Tibial nerve (tissue), 4 donors: ENCODE measurements around the gene FYCO1.

Experiments used
- EP300 ChIP-seq, 2 donors: sonication (generic); formaldehyde crosslinking; IDR thresholded peaks; one replicate each; pipeline ENCODE4 v1.6.1; 2017; ENCODE audit warnings: antibody characterized with exemption in 2 of 2, mild to moderate bottlenecking in 1 of 2
- POLR2A ChIP-seq, 2 donors: fragments of 450-650 bp; IDR thresholded peaks; one replicate each; pipeline ENCODE4 v1.6.1; 2017; ENCODE audit warnings: antibody characterized with exemption in 2 of 2, mild to moderate bottlenecking in 2 of 2, moderate library complexity in 2 of 2
- TF ChIP-seq, protein P1 (sequence below), 5 experiments: fragments of 200-600 bp in 3 of 5; fragments of 450-650 bp in 2 of 5; sonication (generic) in 3 of 5; IDR thresholded peaks; one replicate each; pipeline ENCODE4 v1.5.1; 2016 to 2019; ENCODE audit warnings: antibody characterized with exemption in 5 of 5, mild to moderate bottlenecking in 3 of 5, moderate library complexity in 2 of 5

DNA sequence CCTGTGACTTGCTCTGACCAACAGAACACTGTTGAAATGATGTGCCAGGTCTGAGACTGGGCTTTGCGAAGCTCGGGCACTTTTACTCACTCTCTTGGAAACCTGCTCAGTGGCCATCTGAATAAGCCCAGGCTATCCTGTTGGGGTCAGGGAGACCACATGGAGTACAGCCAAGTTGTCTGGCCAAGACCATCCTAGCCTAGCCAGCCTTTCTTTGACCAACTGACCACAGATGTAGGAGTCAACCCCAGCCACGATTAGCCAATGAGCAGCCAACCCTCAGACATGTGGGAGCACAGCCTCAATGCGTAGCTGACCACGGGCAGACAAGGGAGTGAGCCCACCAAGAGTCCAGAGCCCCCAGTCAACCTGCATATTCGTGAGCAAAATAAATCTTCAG lies 83.2 kb downstream of the FYCO1 start:
- TF ChIP-seq POLR2A (IDR thresholded peaks at IDR 0.05): no peak
- TF ChIP-seq, protein P1, sequence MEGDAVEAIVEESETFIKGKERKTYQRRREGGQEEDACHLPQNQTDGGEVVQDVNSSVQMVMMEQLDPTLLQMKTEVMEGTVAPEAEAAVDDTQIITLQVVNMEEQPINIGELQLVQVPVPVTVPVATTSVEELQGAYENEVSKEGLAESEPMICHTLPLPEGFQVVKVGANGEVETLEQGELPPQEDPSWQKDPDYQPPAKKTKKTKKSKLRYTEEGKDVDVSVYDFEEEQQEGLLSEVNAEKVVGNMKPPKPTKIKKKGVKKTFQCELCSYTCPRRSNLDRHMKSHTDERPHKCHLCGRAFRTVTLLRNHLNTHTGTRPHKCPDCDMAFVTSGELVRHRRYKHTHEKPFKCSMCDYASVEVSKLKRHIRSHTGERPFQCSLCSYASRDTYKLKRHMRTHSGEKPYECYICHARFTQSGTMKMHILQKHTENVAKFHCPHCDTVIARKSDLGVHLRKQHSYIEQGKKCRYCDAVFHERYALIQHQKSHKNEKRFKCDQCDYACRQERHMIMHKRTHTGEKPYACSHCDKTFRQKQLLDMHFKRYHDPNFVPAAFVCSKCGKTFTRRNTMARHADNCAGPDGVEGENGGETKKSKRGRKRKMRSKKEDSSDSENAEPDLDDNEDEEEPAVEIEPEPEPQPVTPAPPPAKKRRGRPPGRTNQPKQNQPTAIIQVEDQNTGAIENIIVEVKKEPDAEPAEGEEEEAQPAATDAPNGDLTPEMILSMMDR (IDR thresholded peaks at IDR 0.05): no peak
- TF ChIP-seq EP300 (IDR thresholded peaks at IDR 0.05): no peak
